ENCODE measurements around the gene ANKS1B.

Gene ANKS1B

DNA sequence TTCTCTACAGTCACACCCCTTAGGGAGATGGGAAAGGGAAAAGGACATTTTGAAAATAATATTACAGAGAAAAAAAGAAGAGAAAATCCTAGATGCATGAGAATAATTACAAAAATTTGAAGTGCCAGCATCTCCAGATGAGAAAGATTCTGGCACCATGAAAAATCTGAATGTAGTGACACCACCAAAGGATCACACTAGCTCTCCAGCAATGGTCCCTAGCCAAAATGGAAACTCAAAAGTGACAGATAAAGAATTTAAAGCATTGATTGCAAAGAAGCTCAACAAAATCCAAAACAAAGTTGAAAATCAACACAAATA is 364.6 kb downstream of the ANKS1B start:
- no peak overlapping the region for H3K4me2 ChIP-seq (ENCODE audit: low read length)
- TF ChIP-seq, protein P1, sequence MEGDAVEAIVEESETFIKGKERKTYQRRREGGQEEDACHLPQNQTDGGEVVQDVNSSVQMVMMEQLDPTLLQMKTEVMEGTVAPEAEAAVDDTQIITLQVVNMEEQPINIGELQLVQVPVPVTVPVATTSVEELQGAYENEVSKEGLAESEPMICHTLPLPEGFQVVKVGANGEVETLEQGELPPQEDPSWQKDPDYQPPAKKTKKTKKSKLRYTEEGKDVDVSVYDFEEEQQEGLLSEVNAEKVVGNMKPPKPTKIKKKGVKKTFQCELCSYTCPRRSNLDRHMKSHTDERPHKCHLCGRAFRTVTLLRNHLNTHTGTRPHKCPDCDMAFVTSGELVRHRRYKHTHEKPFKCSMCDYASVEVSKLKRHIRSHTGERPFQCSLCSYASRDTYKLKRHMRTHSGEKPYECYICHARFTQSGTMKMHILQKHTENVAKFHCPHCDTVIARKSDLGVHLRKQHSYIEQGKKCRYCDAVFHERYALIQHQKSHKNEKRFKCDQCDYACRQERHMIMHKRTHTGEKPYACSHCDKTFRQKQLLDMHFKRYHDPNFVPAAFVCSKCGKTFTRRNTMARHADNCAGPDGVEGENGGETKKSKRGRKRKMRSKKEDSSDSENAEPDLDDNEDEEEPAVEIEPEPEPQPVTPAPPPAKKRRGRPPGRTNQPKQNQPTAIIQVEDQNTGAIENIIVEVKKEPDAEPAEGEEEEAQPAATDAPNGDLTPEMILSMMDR (IDR thresholded peaks at IDR 0.05): no peak
- H3K27ac ChIP-seq: no peak overlapping the region
- no peaks in the 10 kb centered on the region for H3K4me1 ChIP-seq
- H3K4me3 ChIP-seq (ENCODE audit: low read depth, low read length): no peak overlapping the region
- H3K27me3 ChIP-seq (ENCODE audit: control insufficient read depth, insufficient read depth, low read length): no peaks in the 10 kb centered on the region
- no peaks in the 10 kb centered on the region for H3K9me3 ChIP-seq (ENCODE audit: control insufficient read depth, low read length)
- no peak overlapping the region for H3K9ac ChIP-seq
- no peak overlapping the region for H2AFZ ChIP-seq
- peaks cover 4% of the 10 kb centered on the region for H3K36me3 ChIP-seq (ENCODE audit: control insufficient read depth, insufficient read depth, low read length)
- no peaks in the 10 kb centered on the region for H3K79me2 ChIP-seq

DNA sequence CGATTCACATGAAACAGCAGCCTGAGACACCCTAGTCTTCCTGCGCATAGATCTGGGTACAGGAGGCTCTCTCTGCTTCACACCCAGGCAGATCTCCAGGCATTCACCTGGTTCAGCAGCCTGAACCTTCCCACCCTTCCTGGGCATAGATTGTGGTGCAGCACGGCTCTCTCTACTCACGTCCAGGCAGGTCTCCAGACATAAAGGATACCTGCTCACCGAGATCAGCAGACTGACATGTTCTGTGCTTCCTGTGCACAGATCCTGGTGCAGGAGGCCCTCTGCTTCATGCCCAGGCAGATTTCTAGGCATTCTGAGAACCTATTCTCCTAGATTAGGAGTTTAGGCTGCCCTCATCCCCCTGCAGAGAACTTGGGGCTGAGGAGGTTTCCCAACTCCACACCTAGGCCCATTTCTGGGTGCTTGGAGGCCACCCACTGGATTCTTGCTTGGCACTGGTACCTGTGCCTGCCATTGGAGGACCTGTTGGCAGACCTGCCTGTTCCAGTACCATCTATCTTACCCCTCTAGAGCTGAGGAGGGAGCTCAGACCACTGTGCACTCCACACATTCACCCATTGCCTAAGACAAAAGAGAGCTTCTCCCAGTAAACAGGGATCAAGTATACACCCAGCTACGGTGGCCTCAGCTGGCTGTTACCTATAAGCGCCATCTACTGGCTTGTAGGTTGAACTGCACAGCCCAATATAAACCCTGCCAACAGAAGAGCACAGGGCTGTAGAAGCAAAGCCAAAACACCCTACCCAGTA is 365.2 kb downstream of the ANKS1B start:
- Histone ChIP-seq H3K4me3 (ENCODE audit: low read depth, low read length) (no peak overlapping the region), H3K36me3 (ENCODE audit: control insufficient read depth, insufficient read depth, low read length) (peaks cover 4% of the 10 kb centered on the region), H3K27me3 (ENCODE audit: control insufficient read depth, insufficient read depth, low read length) (no peaks in the 10 kb centered on the region), H3K79me2 (no peaks in the 10 kb centered on the region), H3K4me2 (ENCODE audit: low read length) (no peak overlapping the region), H3K27ac (no peak overlapping the region), H3K4me1 (no peaks in the 10 kb centered on the region), H3K9ac (no peak overlapping the region), H3K9me3 (ENCODE audit: control insufficient read depth, low read length) (no peaks in the 10 kb centered on the region), H2AFZ (no peak overlapping the region)
- TF ChIP-seq, protein P1 (IDR thresholded peaks at IDR 0.05): no peak

DNA sequence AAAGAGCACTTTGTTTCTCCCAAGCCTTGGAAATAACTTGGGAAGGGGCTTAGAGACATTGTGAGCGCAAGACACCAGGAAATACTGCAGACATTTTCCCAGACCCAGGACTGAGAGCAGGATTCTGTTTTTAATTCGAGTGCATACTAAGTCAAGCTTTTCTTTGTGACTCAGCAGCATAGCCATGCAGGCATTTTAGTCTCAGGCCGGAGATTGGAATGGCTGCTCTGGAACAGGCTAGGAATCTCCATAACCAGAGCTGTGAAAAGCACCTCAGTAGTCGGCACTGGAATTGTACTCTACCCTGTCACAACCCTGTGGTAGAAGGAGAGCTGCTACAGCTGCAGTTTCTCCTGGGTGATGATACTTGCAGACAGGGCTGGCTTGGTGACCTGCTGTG is 366.1 kb downstream of the ANKS1B start:
- Histone ChIP-seq H3K9ac (no peak overlapping the region), H2AFZ (no peak overlapping the region), H3K36me3 (ENCODE audit: control insufficient read depth, insufficient read depth, low read length) (peaks cover 1% of the 10 kb centered on the region), H3K79me2 (no peaks in the 10 kb centered on the region), H3K27me3 (ENCODE audit: control insufficient read depth, insufficient read depth, low read length) (no peaks in the 10 kb centered on the region), H3K4me3 (ENCODE audit: low read depth, low read length) (no peak overlapping the region), H3K9me3 (ENCODE audit: control insufficient read depth, low read length) (no peaks in the 10 kb centered on the region), H3K4me2 (ENCODE audit: low read length) (no peak overlapping the region), H3K4me1 (no peaks in the 10 kb centered on the region), H3K27ac (no peak overlapping the region)
- TF ChIP-seq, protein P1 (IDR thresholded peaks at IDR 0.05): no peak

DNA sequence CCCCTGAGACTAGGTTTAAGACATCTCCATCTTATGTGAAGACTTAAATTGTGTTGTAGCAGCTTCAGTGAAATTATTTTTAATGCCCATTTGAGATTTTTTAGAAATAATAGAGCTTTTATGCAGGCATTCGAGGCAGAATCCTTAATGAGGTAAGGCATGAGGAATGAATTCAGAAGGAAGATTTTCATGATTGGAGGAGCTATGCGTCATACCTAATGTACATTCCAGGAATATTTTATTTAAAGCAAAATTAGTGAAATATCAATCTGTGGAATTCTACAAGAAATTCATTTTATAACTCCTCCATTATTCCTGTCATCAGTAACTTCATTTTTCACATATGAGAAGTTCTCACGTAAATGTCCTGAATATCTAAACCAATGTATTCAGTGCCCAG is 373.1 kb downstream of the ANKS1B start:
- Histone ChIP-seq H2AFZ (no peak overlapping the region), H3K79me2 (no peaks in the 10 kb centered on the region), H3K27me3 (ENCODE audit: control insufficient read depth, insufficient read depth, low read length) (no peaks in the 10 kb centered on the region), H3K36me3 (ENCODE audit: control insufficient read depth, insufficient read depth, low read length) (no peaks in the 10 kb centered on the region), H3K4me3 (ENCODE audit: low read depth, low read length) (no peak overlapping the region), H3K27ac (no peak overlapping the region), H3K4me1 (no peaks in the 10 kb centered on the region), H3K9ac (no peak overlapping the region), H3K4me2 (ENCODE audit: low read length) (no peak overlapping the region), H3K9me3 (ENCODE audit: control insufficient read depth, low read length) (no peaks in the 10 kb centered on the region)
- TF ChIP-seq, protein P1 (IDR thresholded peaks at IDR 0.05): no peak

DNA sequence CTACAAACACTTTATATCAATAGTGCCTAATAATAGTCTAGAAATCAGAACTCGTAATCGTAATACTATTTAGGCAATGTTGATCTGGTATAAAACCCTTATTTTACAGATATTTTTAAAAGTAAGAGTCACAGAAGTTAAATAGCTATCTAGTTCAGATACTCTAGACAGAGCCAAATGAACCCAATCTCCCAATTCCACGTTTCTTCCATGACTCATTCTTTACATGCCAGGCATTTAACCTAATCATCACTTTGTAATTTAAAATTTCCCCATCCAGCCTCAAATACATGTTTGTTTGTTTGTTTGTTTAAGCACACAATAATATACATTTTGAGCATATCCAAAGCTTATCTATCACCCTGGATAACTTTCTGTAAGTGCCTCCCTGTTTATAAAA is 373.6 kb downstream of the ANKS1B start:
- no peaks in the 10 kb centered on the region for H3K9me3 ChIP-seq (ENCODE audit: control insufficient read depth, low read length)
- no peaks in the 10 kb centered on the region for H3K27me3 ChIP-seq (ENCODE audit: control insufficient read depth, insufficient read depth, low read length)
- no peak overlapping the region for H3K27ac ChIP-seq
- no peaks in the 10 kb centered on the region for H3K79me2 ChIP-seq
- H3K4me1 ChIP-seq: no peaks in the 10 kb centered on the region
- no peaks in the 10 kb centered on the region for H3K36me3 ChIP-seq (ENCODE audit: control insufficient read depth, insufficient read depth, low read length)
- no peak overlapping the region for H2AFZ ChIP-seq
- H3K4me3 ChIP-seq (ENCODE audit: low read depth, low read length): no peak overlapping the region
- H3K9ac ChIP-seq: no peak overlapping the region
- TF ChIP-seq, protein P1 (IDR thresholded peaks at IDR 0.05): no peak
- no peak overlapping the region for H3K4me2 ChIP-seq (ENCODE audit: low read length)

All from parathyroid adenoma (tissue), 2 donors.